Kasumi-1 (cell line): ENCODE data around the gene C11orf42.

Experiments used
- DNase-seq, 2 experiments: peaks; one replicate each; lab custom pipeline; 2025; lab: John Stamatoyannopoulos, UW

The C11orf42 gene

GRCh38 chr11:6253197-6253596 lies 47.8 kb downstream of the C11orf42 start:
- DNase-seq, result no peak

GRCh38 chr11:6258141-6258540 lies 52.8 kb downstream of the C11orf42 start:
- no peak for DNase-seq

DNA sequence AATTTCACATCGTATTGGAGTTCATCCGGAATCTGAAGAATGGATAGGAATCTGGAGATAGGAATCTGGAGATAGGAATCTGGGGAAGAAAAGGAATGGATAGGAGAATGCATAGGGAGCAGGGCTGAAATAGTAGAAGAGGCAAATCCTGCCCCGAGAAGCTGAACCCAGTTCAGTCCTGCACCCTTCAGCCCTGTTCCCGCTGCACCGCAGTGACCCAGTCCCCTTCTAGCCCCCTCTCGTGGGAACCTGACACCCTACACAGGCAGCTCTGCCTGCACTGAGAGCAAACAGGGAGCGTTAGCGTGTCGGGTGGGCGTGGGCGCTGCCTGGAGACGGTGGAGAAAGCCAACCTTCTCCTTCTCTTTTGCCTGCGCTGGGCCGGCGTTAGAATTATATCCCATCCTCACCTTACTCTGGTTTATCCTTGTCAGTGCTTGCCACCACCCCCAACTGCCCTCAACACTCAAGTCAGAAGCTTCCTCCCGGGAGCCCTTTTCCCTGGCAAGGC lies 53.3 kb downstream of the C11orf42 start:
- no peak for DNase-seq

- DNase-seq, result no peak
Measured at GRCh38 chr11:6260207-6260726, 54.9 kb downstream of the C11orf42 start.
